ENCODE data around the gene BNC2. TPM values are rescaled to one million over a fixed set of nuclear protein-coding genes. Genes with fewer than 3 reads are reported as not detected.

The BNC2 gene
- total RNA-seq, 1 experiment from 2014 or later: 43.6 TPM

DNA sequence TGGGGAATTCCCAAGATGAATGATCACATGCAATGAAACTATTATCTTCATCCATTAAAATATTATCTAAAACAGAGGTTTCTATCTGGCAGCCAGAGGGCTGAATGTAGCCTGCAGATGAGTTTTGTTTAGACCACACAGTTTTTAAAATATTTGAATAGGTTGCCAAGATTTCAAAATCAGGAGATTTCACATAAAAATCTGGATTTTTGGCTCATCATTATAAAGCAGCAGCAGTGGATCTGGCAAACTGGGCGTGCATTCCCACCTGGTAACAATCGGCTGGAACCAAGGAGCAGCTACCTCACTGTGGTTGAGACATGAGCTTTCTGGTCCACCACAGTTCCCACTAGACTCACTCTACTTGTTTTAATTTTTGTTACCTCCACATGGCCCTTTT lies 155.1 kb downstream of the BNC2 start:
- Mint-ChIP-seq H3K9me3 (no peaks in the 10 kb centered on the region), H3K4me3 (no peak overlapping the region), H3K27me3 (ENCODE audit: low read depth) (no peaks in the 10 kb centered on the region), H3K27ac (peak overlapping the region in 2 of 3 experiments; percentile 85 to 93; a peak in 4 of 7 replicates), H3K4me1 (peaks cover 81 to 90% of the 10 kb centered on the region in 2 experiments), H3K36me3 (ENCODE audit: insufficient read depth in 1 of 3, low read depth in 3 of 3) (0 out of 7 replicates have a peak, but pooled peaks cover 0 to 5% (median 0%) of the 10 kb centered on the region in 3 experiments)
- H4K5ac ChIP-seq (ENCODE audit: insufficient read length, low read depth, low read length): no peak overlapping the region
- H3K27ac ChIP-seq (ENCODE audit: insufficient read length, low read depth, low read length): no peak overlapping the region
- H3T11ph ChIP-seq (ENCODE audit: low read length): no peak overlapping the region
- H3K14ac ChIP-seq (ENCODE audit: insufficient read depth, low read length): no peak overlapping the region
- H3K4me1 ChIP-seq (ENCODE audit: insufficient read depth, low read length): peaks cover 18% of the 10 kb centered on the region
- WGBS (ENCODE audit: extremely low coverage, insufficient read length, low lambda C conversion rate): no CpG with 5 or more reads among the region's 2 CpGs
- no peak overlapping the region for H3K56ac ChIP-seq (ENCODE audit: insufficient read length, low read depth, low read length)
- no peaks in the 10 kb centered on the region for H3K79me2 ChIP-seq (ENCODE audit: insufficient read depth, low read length)
- H3K18ac ChIP-seq (ENCODE audit: insufficient read length, low read depth, low read length): no peak overlapping the region
- H3K23ac ChIP-seq (ENCODE audit: insufficient read length, low read depth, low read length): no peak overlapping the region
- H4K20me1 ChIP-seq (ENCODE audit: control insufficient read depth, insufficient read depth, insufficient read length): no peaks in the 10 kb centered on the region
- no peaks in the 10 kb centered on the region for H3K23me2 ChIP-seq (ENCODE audit: insufficient read length, low read depth, low read length, poor library complexity, severe bottlenecking)
- TF ChIP-seq, protein P1, sequence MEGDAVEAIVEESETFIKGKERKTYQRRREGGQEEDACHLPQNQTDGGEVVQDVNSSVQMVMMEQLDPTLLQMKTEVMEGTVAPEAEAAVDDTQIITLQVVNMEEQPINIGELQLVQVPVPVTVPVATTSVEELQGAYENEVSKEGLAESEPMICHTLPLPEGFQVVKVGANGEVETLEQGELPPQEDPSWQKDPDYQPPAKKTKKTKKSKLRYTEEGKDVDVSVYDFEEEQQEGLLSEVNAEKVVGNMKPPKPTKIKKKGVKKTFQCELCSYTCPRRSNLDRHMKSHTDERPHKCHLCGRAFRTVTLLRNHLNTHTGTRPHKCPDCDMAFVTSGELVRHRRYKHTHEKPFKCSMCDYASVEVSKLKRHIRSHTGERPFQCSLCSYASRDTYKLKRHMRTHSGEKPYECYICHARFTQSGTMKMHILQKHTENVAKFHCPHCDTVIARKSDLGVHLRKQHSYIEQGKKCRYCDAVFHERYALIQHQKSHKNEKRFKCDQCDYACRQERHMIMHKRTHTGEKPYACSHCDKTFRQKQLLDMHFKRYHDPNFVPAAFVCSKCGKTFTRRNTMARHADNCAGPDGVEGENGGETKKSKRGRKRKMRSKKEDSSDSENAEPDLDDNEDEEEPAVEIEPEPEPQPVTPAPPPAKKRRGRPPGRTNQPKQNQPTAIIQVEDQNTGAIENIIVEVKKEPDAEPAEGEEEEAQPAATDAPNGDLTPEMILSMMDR (conservative IDR thresholded peaks at IDR 0.05): no peak
- no peak for DNase-seq
- no peak overlapping the region for H3K4me2 ChIP-seq (ENCODE audit: insufficient read depth, insufficient read length, low read length)
- no peak overlapping the region for H2BK12ac ChIP-seq (ENCODE audit: insufficient read length, low read depth, low read length)
- no peak overlapping the region for H2AFZ ChIP-seq (ENCODE audit: low read length)
- H2AK5ac ChIP-seq (ENCODE audit: insufficient read length, low read length): no peak overlapping the region
- no peak overlapping the region for H4K8ac ChIP-seq (replicated peaks; ENCODE audit: insufficient read length, low read depth, low read length)
- no peak overlapping the region for H2BK20ac ChIP-seq (ENCODE audit: low read depth, low read length, poor library complexity, severe bottlenecking)
- H3K9ac ChIP-seq (ENCODE audit: extremely low read depth, insufficient read length, low read length): no peak overlapping the region
- no peaks in the 10 kb centered on the region for H3K27me3 ChIP-seq (ENCODE audit: insufficient read depth, low read length)
- no peaks in the 10 kb centered on the region for H3K9me3 ChIP-seq (ENCODE audit: control insufficient read depth, low read depth, low read length)
- H3K79me1 ChIP-seq (ENCODE audit: insufficient read depth, low read depth, low read length, poor library complexity, severe bottlenecking): no peaks in the 10 kb centered on the region
- H2BK15ac ChIP-seq (ENCODE audit: low read depth, low read length): no peak overlapping the region
- no peak overlapping the region for H2BK5ac ChIP-seq (ENCODE audit: insufficient read length, low read length)
- no peak overlapping the region for H2BK120ac ChIP-seq (ENCODE audit: low read depth, low read length, poor library complexity, severe bottlenecking)
- no peak overlapping the region for H3K4ac ChIP-seq (ENCODE audit: low read depth, low read length)
- H4K91ac ChIP-seq (ENCODE audit: insufficient read length, low read depth, low read length): no peak overlapping the region

Measured in H9 (cell line).